Cardiac muscle cell (in vitro differentiated cells and primary cell): ENCODE measurements around the gene CACNB4. TPM values are rescaled to one million over a fixed set of nuclear protein-coding genes. Genes with fewer than 3 reads are reported as not detected.
A peak's percentile ranks its signal among the peaks of the same experiment; 100 is the strongest.

Experiments
- DNase-seq, 2 donors: peaks; one replicate each; pipeline versions ENCODE4 v3.0.0 to v3.0.0-alpha.2; 2010 to 2017; ENCODE audit warnings: low read depth in 1 of 2, low spot score in 1 of 2
- H3K27ac ChIP-seq: fragments of 200-600 bp; sonication (generic); 2 replicates; pipeline ENCODE4 v1.5.1; 2016
- H3K27me3 ChIP-seq: fragments of 200-600 bp; sonication (generic); 2 replicates; pipeline ENCODE4 v1.6.0; 2016; ENCODE audit warnings: control low read depth
- H3K36me3 ChIP-seq: fragments of 200-600 bp; sonication (generic); 2 replicates; pipeline ENCODE4 v1.5.1; 2016; ENCODE audit warnings: control low read depth
- H3K4me1 ChIP-seq: fragments of 200-600 bp; sonication (generic); 2 replicates; pipeline ENCODE4 v1.8.1; 2017; ENCODE audit warnings: low read depth, mild to moderate bottlenecking, mixed run types
- H3K4me3 ChIP-seq: fragments of 200-600 bp; sonication (generic); 2 replicates; pipeline ENCODE4 v1.5.1; 2016; ENCODE audit warnings: mild to moderate bottlenecking
- H3K9me3 ChIP-seq: fragments of 200-600 bp; sonication (generic); 2 replicates; pipeline ENCODE4 v1.5.1; 2017; ENCODE audit warnings: low read depth, mild to moderate bottlenecking, control low read depth
- CTCF ChIP-seq: IDR thresholded peaks from 2 replicates; pipeline ENCODE4 v1.5.1; 2012; ENCODE audit warnings: low read depth, mild to moderate bottlenecking, low read length
- polyA plus RNA-seq: library from polyadenylated mRNA; unstranded; fragments of >200 nt; fragmentation: Nextera tagmentation; extraction: Ambion mirVana; gene quantifications from 2 replicates; pipeline ENCODE4 v1.2.1, GENCODE V29; 2016
- total RNA-seq: library from RNA; depleted of rRNA; stranded (reverse); fragments of >200 nt; gene quantifications from 2 replicates; pipeline ENCODE4 v1.2.3, GENCODE V29; 2016

Gene CACNB4
- total and polyA plus RNA-seq, 2 experiments from 2014 or later = 0.09 to 0.18 TPM

GRCh38 chr2:152103271-152103670 is 4.4 kb upstream of the CACNB4 start:
- Histone ChIP-seq H3K4me3 (no peak overlapping the region), H3K36me3 (no peaks in the 10 kb centered on the region)
- no peak for TF ChIP-seq CTCF

GRCh38 chr2:152100961-152101360 is 2.1 kb upstream of the CACNB4 start:
- Histone ChIP-seq H3K27me3 (peaks cover 71% of the 10 kb centered on the region), H3K4me3 (no peak overlapping the region), H3K9me3 (no peaks in the 10 kb centered on the region), H3K36me3 (no peaks in the 10 kb centered on the region), H3K4me1 (peaks cover 8% of the 10 kb centered on the region), H3K27ac (no peak overlapping the region)
- no peak for DNase-seq
- TF ChIP-seq CTCF = no peak

More at GRCh38 chr2:152103271-152103670, 4.4 kb upstream of the CACNB4 start:
- no peaks in the 10 kb centered on the region for H3K9me3 ChIP-seq
- no peak for DNase-seq
- peaks cover 48% of the 10 kb centered on the region for H3K27me3 ChIP-seq
- peaks cover 6% of the 10 kb centered on the region for H3K4me1 ChIP-seq
- no peak overlapping the region for H3K27ac ChIP-seq

GRCh38 chr2:152099367-152100050 is 665 bp upstream of the CACNB4 start:
- H3K9me3 ChIP-seq = no peaks in the 10 kb centered on the region
- H3K27ac ChIP-seq = no peak overlapping the region
- DNase-seq = peak; percentile 10 to 17
- peaks cover 8% of the 10 kb centered on the region for H3K4me1 ChIP-seq
- TF ChIP-seq CTCF = no peak
- H3K27me3 ChIP-seq = peaks cover 86% of the 10 kb centered on the region
- H3K4me3 ChIP-seq = peak overlapping the region; percentile 56
- no peaks in the 10 kb centered on the region for H3K36me3 ChIP-seq

- H3K36me3 ChIP-seq = no peaks in the 10 kb centered on the region
- peak; percentile 14 to 36 for DNase-seq
- peaks cover 89% of the 10 kb centered on the region for H3K27me3 ChIP-seq
- H3K4me3 ChIP-seq = peak overlapping the region; percentile 56
- no peaks in the 10 kb centered on the region for H3K9me3 ChIP-seq
- H3K27ac ChIP-seq = no peak overlapping the region
- H3K4me1 ChIP-seq = peaks cover 8% of the 10 kb centered on the region
- TF ChIP-seq CTCF = no peak
Measured at GRCh38 chr2:152097801-152098495, 896 bp downstream of the CACNB4 start.

DNA sequence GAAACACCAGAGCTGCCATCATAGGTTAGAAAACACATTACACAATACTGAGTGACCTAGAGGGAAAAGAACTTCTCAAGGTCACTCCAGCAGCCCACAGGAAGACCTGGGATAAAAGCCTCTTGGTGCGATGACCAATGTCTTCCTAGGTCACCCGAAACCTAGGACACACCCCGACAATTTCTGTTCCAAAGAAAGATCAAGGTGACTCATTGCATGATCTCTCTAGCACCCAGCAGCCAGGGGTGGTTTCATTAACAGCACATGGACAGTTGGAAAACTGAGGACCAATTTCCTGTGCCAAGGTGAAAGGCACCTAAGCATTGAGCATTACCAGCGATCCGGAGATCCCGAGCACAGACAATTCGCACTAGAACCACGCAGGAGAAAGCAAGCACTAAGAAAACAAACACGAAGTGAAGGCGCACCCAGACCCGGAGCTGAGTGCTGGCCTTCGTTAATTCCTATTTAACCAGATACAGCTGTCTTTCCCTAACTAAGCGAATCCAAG is 1.5 kb downstream of the CACNB4 start:
- Histone ChIP-seq H3K4me1 (peaks cover 8% of the 10 kb centered on the region), H3K9me3 (no peaks in the 10 kb centered on the region), H3K4me3 (peak overlapping the region; percentile 56), H3K27ac (no peak overlapping the region), H3K27me3 (peaks cover 87% of the 10 kb centered on the region), H3K36me3 (no peaks in the 10 kb centered on the region)
- DNase-seq = peak; percentile 8 to 30
- TF ChIP-seq CTCF = no peak
